GM12872 (cell line): ENCODE measurements around the gene FCHSD2.

Experiments used
- TF ChIP-seq, protein P1 (sequence below): IDR thresholded peaks from 3 replicates; pipeline ENCODE4 v1.5.1; 2011; ENCODE audit warnings: low read depth, mild to moderate bottlenecking, low read length, moderate library complexity; ENCODE audit not compliant: insufficient read depth

FCHSD2 gene

DNA sequence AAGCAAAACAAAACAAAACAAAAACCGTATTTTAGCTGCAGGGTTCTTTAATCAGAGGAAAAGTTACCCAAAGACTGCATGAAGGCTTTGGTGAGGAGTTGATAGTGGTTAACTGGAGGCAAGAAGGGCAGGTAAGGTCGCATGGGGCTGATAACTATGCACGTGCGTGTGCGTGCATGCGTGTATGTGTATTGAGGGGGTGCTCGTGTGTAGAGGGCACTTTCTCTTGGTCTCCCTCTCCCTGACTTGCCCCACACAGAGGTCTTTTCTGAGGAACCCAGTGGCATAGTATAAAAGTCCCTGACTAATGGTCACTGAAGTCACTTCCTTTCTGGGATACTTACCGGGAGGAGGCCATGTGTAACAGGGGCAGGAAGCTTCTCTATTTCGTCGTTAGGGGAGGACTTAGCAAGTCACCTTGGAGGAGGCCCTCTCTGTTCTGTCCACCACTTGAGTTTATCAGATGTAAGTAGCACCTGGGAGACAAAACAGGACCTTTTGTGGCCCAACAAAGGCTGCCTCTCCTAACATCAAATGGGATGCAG, 20.1 kb upstream of the FCHSD2 start:
- TF ChIP-seq, protein P1, sequence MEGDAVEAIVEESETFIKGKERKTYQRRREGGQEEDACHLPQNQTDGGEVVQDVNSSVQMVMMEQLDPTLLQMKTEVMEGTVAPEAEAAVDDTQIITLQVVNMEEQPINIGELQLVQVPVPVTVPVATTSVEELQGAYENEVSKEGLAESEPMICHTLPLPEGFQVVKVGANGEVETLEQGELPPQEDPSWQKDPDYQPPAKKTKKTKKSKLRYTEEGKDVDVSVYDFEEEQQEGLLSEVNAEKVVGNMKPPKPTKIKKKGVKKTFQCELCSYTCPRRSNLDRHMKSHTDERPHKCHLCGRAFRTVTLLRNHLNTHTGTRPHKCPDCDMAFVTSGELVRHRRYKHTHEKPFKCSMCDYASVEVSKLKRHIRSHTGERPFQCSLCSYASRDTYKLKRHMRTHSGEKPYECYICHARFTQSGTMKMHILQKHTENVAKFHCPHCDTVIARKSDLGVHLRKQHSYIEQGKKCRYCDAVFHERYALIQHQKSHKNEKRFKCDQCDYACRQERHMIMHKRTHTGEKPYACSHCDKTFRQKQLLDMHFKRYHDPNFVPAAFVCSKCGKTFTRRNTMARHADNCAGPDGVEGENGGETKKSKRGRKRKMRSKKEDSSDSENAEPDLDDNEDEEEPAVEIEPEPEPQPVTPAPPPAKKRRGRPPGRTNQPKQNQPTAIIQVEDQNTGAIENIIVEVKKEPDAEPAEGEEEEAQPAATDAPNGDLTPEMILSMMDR, result no peak

- TF ChIP-seq, protein P1, result no peak
Measured at GRCh38 chr11:73160005-73160760, 18.1 kb upstream of the FCHSD2 start.

- TF ChIP-seq, protein P1, result no peak
Measured at GRCh38 chr11:73159297-73159696, 17.2 kb upstream of the FCHSD2 start.

DNA sequence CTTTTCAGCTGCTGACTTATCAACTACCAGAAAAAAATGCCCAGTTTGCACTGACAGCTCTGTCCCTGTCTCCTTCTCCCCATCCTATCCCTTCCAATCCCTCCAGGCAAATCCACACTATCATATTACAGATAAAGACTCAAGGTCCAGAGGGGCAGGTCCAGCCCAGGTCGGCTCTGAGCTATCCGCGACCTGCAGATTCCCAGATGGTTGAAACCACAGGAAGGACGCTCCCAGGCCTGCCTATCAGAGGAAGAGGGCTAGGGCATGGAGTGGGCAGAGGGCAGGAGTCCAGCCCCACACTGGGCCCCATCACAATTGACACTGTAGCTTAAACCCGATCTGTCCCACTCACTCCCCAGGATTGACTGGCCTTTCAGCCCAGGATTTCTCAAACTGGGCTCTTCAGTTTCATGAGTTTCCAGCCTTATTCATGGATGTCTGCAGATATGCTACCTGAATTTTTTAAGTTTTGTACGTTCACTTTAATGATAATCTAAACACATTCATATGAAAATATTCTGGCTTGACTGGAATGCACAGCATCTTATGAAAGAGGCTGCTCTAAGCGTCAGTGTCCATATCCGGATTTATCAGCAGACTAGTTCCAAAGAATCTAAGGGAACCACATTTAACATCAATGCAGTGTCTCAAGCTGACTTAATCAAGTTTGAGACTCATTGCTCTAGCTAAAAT, 16.4 kb upstream of the FCHSD2 start:
- TF ChIP-seq, protein P1, result no peak

GRCh38 chr11:73157101-73158010, 15.2 kb upstream of the FCHSD2 start:
- TF ChIP-seq, protein P1, result no peak

- TF ChIP-seq, protein P1, result no peak
Measured at GRCh38 chr11:73156686-73157085, 14.6 kb upstream of the FCHSD2 start.

- TF ChIP-seq, protein P1, result no peak
Measured at GRCh38 chr11:73156114-73156513, 14.0 kb upstream of the FCHSD2 start.
